GM19372 (cell line): ENCODE measurements around the gene KIAA1328.

ENCODE experiments used
- ATAC-seq: cut with Tn5 transposase; IDR thresholded peaks from one replicate; pipeline ENCODE4 v1.9.1; 2021; ENCODE audit warnings: mild to moderate bottlenecking, low read depth, moderate library complexity; ENCODE audit not compliant: unreplicated experiment

The KIAA1328 gene

DNA sequence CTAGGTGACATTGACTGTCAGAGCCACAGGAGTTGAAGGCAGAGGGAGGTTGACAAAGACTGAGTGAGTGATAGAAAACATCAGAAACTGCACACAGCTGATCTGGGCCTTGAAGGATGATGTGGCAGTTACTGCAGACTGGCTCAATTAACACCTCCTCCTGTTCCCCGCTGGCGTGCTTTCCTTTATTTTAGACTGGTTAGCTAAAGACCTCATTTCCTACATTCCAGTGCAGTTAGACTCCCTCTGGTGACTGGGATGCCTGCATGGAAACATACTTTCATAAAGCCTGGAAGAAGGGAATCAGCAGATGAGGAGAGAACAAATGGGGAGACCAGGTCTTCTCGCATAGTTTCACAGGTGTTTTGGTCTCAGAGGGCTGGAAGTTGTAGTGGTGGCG is 7.2 kb upstream of the KIAA1328 start:
- ATAC-seq: no peak

DNA sequence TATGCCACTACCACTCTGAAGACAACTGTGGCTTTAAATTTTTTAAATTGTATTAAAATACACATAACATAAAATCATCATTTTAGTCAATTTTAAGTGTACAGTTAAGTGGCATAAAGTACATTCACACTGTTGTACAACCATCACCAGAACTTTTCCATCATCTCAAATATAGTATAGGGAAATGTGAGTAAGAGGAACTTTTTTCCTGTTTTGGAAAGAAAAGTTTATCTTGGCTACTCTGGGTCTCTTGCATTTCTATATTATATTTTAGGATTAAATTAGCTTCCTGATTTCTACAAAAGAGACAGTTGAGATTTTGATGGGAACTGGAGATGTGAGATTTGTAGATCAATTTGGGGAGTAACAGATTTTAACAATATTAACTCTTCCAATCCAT is 3.4 kb upstream of the KIAA1328 start:
- ATAC-seq: no peak

DNA sequence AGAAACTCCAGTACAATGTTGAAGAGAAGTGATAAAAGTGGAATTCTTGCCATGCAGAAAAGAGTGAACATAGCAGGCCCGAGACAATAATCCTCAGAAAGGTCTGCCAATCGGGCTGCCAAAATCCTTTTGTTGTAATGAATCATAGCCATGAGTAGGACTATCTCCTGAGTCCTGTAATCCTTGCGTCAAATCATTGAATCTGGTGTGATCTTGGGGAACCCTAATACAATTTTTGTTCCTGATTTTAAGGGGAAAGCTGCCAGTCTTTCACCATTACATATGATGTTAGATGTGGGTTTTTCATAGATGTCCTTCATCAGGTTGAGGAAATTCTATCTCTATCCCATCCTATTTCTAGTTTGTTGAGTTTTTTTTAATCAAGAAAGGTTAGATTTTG is 2.4 kb upstream of the KIAA1328 start:
- ATAC-seq: no peak

GRCh38 chr18:36828157-36828629 is 734 bp upstream of the KIAA1328 start:
- ATAC-seq: peak; percentile 17

GRCh38 chr18:36829362-36830157 is 633 bp downstream of the KIAA1328 start:
- no peak for ATAC-seq

DNA sequence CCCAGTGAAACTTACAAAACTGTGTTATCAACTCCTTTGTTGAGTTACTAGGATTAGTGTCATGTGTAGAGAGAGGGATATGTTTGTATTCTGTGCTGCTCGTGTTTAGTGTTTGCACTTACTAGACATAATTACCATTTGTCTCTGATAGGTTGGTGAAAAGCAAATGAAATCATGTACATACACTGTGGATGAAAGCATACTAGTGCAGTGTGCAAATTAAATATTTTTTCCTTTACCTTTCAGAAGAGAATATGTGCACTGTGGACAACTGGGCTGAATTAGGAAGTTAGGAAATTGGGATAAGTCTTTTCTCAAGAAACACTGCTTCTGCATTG is 1.2 kb downstream of the KIAA1328 start:
- no peak for ATAC-seq

DNA sequence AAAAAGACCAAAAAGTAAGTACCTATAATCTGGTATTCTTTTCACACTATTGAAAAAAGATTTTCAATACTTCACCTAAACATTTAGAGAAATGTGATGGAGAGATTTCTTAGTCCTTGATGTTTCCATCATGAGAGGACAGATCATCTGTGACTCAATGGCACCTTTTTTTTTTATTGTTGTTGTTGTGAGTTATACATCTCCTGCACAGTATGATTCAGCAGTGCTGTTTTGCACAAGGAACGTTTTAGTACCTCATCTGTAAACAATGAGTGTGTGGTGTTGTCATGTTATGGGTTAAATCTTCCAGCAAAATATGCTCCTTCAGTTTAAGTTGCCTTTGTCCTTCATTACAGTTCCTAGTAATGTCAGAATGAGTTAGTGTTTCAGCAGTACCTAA is 2.2 kb downstream of the KIAA1328 start:
- ATAC-seq: no peak

- no peak for ATAC-seq
Measured at GRCh38 chr18:36833120-36833519, 4.2 kb downstream of the KIAA1328 start.

GRCh38 chr18:36835927-36836326 is 7.0 kb downstream of the KIAA1328 start:
- ATAC-seq: no peak

DNA sequence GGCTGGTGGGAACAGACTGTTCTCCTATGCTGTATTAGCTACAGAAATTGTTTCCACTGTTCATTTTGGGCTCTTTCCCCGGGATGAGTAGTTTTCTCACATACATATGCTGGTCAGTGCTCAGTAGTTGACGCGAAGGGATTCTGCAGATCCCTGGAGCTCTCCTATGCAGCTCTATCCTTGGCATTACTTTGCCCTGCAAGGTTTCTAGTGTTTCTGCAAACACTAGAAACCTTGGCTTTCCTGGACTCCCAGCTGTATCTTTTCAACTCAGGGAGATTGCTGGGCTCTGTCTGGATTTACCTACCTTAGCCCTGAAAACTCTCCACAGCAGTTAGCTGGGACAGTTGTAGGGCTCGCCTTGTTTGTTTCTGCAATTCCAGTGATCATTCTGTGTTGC is 10.9 kb downstream of the KIAA1328 start:
- no peak for ATAC-seq

- ATAC-seq: no peak
Measured at GRCh38 chr18:36843199-36843598, 14.3 kb downstream of the KIAA1328 start.

GRCh38 chr18:36843784-36844183 is 14.9 kb downstream of the KIAA1328 start:
- no peak for ATAC-seq

DNA sequence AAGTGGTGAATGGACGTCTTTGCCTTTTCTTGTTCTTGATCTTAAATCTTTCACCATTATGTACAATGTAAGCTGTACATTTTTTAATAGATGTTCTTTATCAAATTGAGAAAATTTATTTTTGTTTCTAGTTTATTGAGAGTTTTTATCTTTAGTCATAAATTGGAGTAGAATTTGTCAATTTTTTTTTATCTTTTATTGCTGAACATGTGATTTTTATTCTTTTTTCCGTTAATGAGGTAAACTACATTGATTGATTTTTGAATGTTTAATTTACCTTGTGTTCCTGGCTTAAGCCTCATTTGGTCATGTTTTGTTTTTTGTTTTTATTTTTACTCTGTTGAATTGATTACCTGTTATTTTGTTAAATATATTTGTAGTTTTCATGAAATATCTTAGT is 19.7 kb downstream of the KIAA1328 start:
- ATAC-seq: no peak

DNA sequence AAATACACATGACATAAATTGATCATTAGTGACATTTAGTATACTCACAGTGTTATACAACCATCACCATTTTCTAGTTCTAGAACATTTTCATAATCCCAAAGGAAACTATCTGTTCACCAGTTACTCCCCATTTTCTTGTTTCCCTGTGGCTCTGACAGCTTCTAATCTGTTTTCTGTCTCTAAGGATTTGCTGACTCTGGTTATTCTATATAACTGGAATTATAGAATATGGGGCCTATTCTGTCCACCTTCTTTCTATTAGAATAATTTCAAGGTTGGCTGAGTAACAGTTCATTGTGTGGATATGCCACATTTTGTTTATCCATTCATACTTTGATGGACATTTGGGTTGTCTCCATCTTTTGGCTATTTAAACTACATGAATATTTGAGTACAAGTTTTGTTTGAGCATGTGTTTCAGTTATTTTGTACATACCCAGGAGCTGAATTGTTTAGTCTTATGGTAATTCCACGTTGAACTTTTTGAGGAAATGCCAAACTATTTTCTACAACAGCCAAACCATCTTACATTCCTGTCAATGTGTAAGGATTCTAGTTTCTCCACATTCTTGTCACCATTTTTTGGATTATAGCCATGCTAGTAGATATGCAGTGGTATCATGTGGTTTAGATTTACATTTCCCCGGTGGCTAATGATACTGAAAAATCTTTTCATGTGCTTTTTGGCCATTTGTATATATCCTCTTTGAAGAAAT is 20.5 kb downstream of the KIAA1328 start:
- no peak for ATAC-seq

DNA sequence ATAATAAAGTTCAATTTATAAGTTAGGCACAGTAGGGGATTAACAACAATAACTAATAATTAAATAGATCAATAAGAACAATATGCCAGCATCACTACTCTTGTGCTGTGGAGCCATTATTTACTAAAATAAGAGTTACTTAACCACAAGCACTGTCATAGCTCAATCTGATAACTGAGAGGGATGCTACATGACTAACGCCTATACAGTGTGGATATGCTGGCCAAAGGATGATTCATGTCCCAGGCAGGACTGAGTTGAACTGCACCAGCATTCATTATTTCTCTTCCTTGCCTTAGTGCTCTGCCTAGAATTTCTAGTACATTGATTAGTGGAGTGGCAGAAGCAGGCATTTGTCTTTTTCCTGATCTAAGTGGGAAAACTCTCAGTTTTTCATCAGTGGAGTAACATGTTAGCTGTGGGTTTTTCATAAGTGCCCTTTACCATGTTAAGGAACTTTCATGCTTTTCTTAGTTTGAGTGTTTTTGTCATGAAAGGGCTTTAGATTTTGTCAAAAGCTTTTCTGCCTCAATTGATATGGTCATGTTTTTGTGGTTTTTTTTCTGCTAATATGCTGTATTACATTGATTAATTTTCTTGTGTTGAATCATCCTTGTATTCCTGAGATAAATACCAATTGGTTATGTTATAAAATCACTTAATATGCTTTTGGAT is 21.7 kb downstream of the KIAA1328 start:
- ATAC-seq: no peak

GRCh38 chr18:36851202-36851590 is 22.3 kb downstream of the KIAA1328 start:
- ATAC-seq: no peak

- ATAC-seq: no peak
Measured at GRCh38 chr18:36856815-36857214, 27.9 kb downstream of the KIAA1328 start.

DNA sequence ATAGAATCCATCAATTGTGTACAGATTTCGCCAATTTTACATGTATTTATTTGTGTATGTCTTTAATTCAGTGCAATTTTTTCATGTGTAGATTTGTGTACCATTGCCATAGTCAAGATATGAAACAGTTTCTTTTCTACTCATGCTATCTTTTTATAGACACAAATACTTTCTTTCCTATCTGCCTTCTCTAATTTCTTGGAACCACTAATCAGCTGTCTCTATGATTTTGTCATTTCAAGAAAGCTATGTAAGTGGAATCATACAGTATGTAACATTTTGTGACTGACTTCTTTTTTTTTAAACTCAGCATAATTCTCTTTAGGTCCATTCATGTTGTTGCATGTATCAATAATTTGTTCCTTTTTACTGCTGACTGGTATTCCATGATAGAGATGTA is 33.3 kb downstream of the KIAA1328 start:
- no peak for ATAC-seq

- ATAC-seq: no peak
Measured at GRCh38 chr18:36867056-36867455, 38.1 kb downstream of the KIAA1328 start.

GRCh38 chr18:36871801-36872200 is 42.9 kb downstream of the KIAA1328 start:
- ATAC-seq: no peak

GRCh38 chr18:36872329-36872728 is 43.4 kb downstream of the KIAA1328 start:
- ATAC-seq: no peak
